ENCODE measurements around the gene TRMT1. TPM values are rescaled to one million over a fixed set of nuclear protein-coding genes. Genes with fewer than 3 reads are reported as not detected.

Gene TRMT1
- polyA plus RNA-seq, 4 donors = 18.6 to 37.5 (median 28.3) TPM

DNA sequence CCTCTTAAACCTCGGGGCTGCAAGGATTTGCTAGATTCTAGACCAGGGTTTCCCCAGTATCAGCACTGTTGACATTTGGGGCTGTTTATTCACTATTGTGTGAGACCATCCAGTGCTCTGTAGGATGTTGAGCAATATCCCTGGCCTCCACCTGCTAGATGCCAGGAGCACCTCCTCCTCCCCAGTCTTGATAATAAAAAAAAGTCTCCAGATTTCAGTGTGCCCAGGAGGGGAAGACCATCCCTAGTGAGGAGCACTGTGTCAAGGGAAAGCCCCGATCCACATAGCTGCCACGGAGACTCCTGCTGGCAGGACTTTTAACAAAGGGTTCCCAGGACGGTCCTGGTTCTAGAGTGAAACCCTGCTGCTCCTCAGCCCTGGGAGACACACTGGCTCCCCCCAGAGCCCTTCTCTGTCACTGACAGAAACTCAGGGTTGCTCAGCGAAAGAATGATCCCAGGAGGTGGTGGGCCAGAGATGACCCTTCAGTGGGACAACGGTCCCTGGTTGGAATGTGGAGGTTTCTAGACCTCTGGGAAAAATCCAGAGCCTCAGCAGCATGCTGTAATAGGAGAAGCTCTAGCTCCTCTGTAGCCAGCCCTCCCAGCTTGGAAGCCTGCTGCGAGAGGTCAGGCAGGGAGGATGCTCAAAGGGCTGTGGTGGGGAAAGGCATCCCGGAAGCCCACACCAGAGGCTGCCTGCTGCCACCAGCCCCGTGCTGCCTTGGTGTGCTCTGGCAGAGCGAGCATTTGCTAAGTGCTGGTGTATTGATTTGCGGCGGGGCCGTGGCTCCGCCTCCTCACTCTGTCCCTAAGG is 34.1 kb downstream of the TRMT1 start:
- Histone ChIP-seq H3K9me3 (ENCODE audit: control insufficient read depth in 2 of 2, insufficient read depth in 1 of 2, low read depth in 1 of 2, low read length in 1 of 2) (no peaks in the 10 kb centered on the region), H3K36me3 (ENCODE audit: control insufficient read depth in 3 of 3, insufficient read depth in 2 of 3, low read depth in 1 of 3, low read length in 3 of 3) (peaks cover 0 to 35% (median 0%) of the 10 kb centered on the region in 3 donors), H3K4me3 (ENCODE audit: low read depth in 1 of 3, low read length in 3 of 3) (no peak overlapping the region), H3K4me1 (ENCODE audit: control insufficient read depth in 3 of 3, insufficient read depth in 2 of 3, low read depth in 1 of 3, low read length in 2 of 3) (peaks cover 7 to 31% (median 9%) of the 10 kb centered on the region in 3 donors), H3K27ac (ENCODE audit: low read depth in 1 of 3, low read length in 2 of 3) (no peak overlapping the region), H3K27me3 (ENCODE audit: control insufficient read depth in 3 of 3, insufficient read depth in 3 of 3, low read length in 3 of 3) (peaks cover 0 to 25% (median 0%) of the 10 kb centered on the region in 3 donors)
- DNase-seq (no peak), FAIRE-seq (no peak)
- 54 to 85% (median 77%) methylated on average over 13 to 14 of the region's 14 CpGs for WGBS, 3 donors

DNA sequence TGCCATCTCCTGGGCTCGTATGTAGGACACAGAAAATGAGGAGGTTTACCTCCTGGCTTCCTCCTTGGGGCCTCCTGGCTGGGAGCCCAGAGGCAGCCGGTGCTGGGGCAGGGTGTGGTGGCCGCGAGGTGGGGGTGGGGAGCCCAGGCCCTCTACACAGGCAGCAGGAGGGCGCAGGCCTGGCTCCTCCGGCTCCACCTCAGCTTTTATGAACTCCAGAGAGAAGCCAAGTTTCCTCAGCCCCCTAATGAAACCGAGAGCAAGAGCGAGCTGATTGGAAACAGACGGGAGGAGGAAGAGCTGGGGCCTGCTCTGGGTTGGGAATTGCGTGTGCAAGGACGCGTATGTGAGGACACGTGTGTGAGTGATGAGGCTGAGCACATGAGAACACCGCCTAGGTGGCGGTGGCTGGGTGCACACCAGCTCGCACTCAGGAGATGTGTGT is 37.0 kb downstream of the TRMT1 start:
- DNase-seq = peak; percentile 75 to 77
- FAIRE-seq = no peak
- no peak overlapping the region for H3K4me3 ChIP-seq (ENCODE audit: low read depth in 1 of 3, low read length in 3 of 3)
- no peaks in the 10 kb centered on the region for H3K9me3 ChIP-seq (ENCODE audit: control insufficient read depth in 2 of 2, insufficient read depth in 1 of 2, low read depth in 1 of 2, low read length in 1 of 2)
- peak overlapping the region; percentile 45 to 86 (median 71) for H3K27ac ChIP-seq (ENCODE audit: low read depth in 1 of 3, low read length in 2 of 3)
- H3K4me1 ChIP-seq (ENCODE audit: control insufficient read depth in 3 of 3, insufficient read depth in 2 of 3, low read depth in 1 of 3, low read length in 2 of 3) = peaks cover 7 to 34% (median 9%) of the 10 kb centered on the region in 3 donors
- 13 to 31% (median 29%) methylated on average over 16 of the region's 16 CpGs for WGBS, 3 donors
- peaks cover 0 to 33% (median 0%) of the 10 kb centered on the region in 3 donors for H3K36me3 ChIP-seq (ENCODE audit: control insufficient read depth in 3 of 3, insufficient read depth in 2 of 3, low read depth in 1 of 3, low read length in 3 of 3)
- H3K27me3 ChIP-seq (ENCODE audit: control insufficient read depth in 3 of 3, insufficient read depth in 3 of 3, low read length in 3 of 3) = no peaks in the 10 kb centered on the region

DNA sequence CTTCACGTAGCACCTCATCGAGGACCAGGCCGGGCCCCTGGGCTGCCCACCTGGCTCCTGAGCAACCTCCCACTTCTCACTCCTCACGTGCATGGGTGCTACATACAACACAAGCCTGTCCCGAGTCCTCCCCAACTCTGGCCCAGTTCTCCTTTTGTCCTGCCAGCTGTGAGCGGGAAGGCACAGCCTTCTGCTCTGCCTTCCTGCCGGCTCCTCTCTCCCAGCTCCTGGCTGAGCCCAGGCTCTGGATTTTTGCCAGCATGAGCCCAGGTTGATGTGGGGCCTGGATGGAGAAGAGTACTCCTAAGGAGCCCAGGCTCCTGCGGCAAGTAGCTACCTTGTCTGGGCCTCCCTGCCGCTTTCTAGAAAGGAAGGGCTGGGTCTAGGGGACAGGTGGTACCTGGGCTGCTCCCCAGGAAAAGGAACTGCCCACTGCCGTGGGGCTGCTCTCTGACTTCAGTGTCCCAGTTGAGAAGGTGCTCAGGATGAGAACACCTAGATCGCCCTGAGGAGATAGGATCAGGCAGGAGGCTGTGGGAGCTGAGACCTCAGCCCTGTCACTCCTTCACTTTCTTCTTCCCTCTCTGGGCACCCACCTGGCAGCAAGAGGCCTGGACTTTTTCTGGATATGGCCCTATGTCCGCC is 37.5 kb downstream of the TRMT1 start:
- no peaks in the 10 kb centered on the region for H3K9me3 ChIP-seq (ENCODE audit: control insufficient read depth in 2 of 2, insufficient read depth in 1 of 2, low read depth in 1 of 2, low read length in 1 of 2)
- 30 to 50% (median 42%) methylated on average over 11 to 12 of the region's 12 CpGs for WGBS, 3 donors
- H3K27ac ChIP-seq (ENCODE audit: low read depth in 1 of 3, low read length in 2 of 3) = peak overlapping the region; percentile 45 to 86 (median 71)
- no peak overlapping the region for H3K4me3 ChIP-seq (ENCODE audit: low read depth in 1 of 3, low read length in 3 of 3)
- FAIRE-seq (no peak), DNase-seq (peak in 1 of 2 donors; percentile 44)
- H3K4me1 ChIP-seq (ENCODE audit: control insufficient read depth in 3 of 3, insufficient read depth in 2 of 3, low read depth in 1 of 3, low read length in 2 of 3) = peaks cover 7 to 34% (median 9%) of the 10 kb centered on the region in 3 donors
- peaks cover 0 to 36% (median 0%) of the 10 kb centered on the region in 3 donors for H3K36me3 ChIP-seq (ENCODE audit: control insufficient read depth in 3 of 3, insufficient read depth in 2 of 3, low read depth in 1 of 3, low read length in 3 of 3)
- no peaks in the 10 kb centered on the region for H3K27me3 ChIP-seq (ENCODE audit: control insufficient read depth in 3 of 3, insufficient read depth in 3 of 3, low read length in 3 of 3)

DNA sequence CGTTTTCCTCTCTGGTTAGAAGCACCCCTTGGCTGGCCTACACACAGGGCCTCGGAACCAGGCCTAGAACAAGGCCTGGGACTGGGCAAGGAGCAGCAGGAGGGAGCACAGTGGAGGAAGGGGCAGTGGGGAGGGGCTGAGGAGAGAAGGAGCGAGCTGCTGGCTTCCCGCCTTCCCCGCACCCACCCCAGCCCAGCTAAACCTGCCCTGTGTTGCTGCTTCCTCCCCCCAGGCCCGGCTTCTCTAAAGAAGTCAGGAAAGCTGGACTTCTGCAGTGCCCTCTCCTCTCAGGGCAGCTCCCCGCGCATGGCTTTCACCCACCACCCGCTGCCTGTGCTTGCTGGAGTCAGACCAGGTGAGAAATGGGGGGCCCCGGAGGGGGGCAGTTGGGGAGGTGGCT is 38.2 kb downstream of the TRMT1 start:
- no peaks in the 10 kb centered on the region for H3K27me3 ChIP-seq (ENCODE audit: control insufficient read depth in 3 of 3, insufficient read depth in 3 of 3, low read length in 3 of 3)
- peaks cover 7 to 34% (median 9%) of the 10 kb centered on the region in 3 donors for H3K4me1 ChIP-seq (ENCODE audit: control insufficient read depth in 3 of 3, insufficient read depth in 2 of 3, low read depth in 1 of 3, low read length in 2 of 3)
- peaks cover 0 to 36% (median 0%) of the 10 kb centered on the region in 3 donors for H3K36me3 ChIP-seq (ENCODE audit: control insufficient read depth in 3 of 3, insufficient read depth in 2 of 3, low read depth in 1 of 3, low read length in 3 of 3)
- no peaks in the 10 kb centered on the region for H3K9me3 ChIP-seq (ENCODE audit: control insufficient read depth in 2 of 2, insufficient read depth in 1 of 2, low read depth in 1 of 2, low read length in 1 of 2)
- no peak overlapping the region for H3K4me3 ChIP-seq (ENCODE audit: low read depth in 1 of 3, low read length in 3 of 3)
- no peak for FAIRE-seq
- no peak for DNase-seq
- WGBS, 3 donors = 57 to 73% (median 63%) methylated on average over 7 to 10 of the region's 10 CpGs
- peak overlapping the region; percentile 0 to 86 (median 71) for H3K27ac ChIP-seq (ENCODE audit: low read depth in 1 of 3, low read length in 2 of 3)

DNA sequence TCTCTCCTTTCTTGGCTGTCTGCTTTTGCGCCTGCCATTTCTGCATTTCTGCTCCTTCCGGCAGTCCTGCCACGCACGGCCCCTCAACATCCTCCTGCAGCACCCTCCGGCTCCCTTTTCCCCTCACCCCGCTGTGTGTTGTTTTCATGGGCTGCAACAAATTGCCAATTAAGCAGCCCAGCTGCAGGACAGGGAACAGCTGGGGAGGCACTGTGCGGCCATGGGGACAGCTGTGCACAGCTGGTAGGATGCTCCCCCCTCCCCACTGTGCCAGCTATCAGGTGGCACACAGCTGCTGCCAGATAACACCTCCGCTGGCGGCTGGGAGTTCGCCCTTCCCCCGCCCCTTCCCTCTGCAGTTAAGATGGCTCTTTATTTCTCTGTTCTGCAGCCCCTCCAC is 39.3 kb downstream of the TRMT1 start:
- DNase-seq = no peak
- peaks cover 0 to 39% (median 0%) of the 10 kb centered on the region in 3 donors for H3K36me3 ChIP-seq (ENCODE audit: control insufficient read depth in 3 of 3, insufficient read depth in 2 of 3, low read depth in 1 of 3, low read length in 3 of 3)
- no peaks in the 10 kb centered on the region for H3K9me3 ChIP-seq (ENCODE audit: control insufficient read depth in 2 of 2, insufficient read depth in 1 of 2, low read depth in 1 of 2, low read length in 1 of 2)
- peaks cover 7 to 28% (median 9%) of the 10 kb centered on the region in 3 donors for H3K4me1 ChIP-seq (ENCODE audit: control insufficient read depth in 3 of 3, insufficient read depth in 2 of 3, low read depth in 1 of 3, low read length in 2 of 3)
- WGBS, 3 donors = 50 to 62% (median 51%) methylated on average over 11 of the region's 11 CpGs
- H3K27me3 ChIP-seq (ENCODE audit: control insufficient read depth in 3 of 3, insufficient read depth in 3 of 3, low read length in 3 of 3) = peaks cover 0 to under 1% (median 0%) of the 10 kb centered on the region in 3 donors
- no peak for FAIRE-seq
- no peak overlapping the region for H3K27ac ChIP-seq (ENCODE audit: low read depth in 1 of 3, low read length in 2 of 3)
- no peak overlapping the region for H3K4me3 ChIP-seq (ENCODE audit: low read depth in 1 of 3, low read length in 3 of 3)

DNA sequence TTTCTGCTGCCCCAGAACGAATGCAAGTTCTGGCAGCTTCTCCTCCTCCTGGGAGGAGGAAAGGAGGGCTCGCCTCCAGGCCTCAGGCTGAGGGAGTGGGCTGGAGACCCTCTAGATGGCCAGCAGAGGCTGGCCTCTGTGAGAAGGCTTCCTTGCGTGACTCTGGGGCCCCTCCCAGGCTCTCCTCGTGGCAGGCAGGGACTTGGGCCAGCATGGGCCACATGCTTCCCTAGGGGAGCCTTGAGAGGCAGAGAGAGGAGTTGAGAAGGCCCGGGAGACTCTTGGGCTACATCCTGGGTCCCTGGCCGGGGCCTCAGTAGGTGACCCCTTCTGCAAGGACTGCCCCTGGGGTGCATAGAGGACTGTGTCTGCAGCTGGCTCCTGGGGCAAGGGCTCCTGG is 39.8 kb downstream of the TRMT1 start:
- no peak overlapping the region for H3K27ac ChIP-seq (ENCODE audit: low read depth in 1 of 3, low read length in 2 of 3)
- peaks cover 0 to 40% (median 0%) of the 10 kb centered on the region in 3 donors for H3K36me3 ChIP-seq (ENCODE audit: control insufficient read depth in 3 of 3, insufficient read depth in 2 of 3, low read depth in 1 of 3, low read length in 3 of 3)
- H3K9me3 ChIP-seq (ENCODE audit: control insufficient read depth in 2 of 2, insufficient read depth in 1 of 2, low read depth in 1 of 2, low read length in 1 of 2) = no peaks in the 10 kb centered on the region
- FAIRE-seq (no peak), DNase-seq (no peak)
- H3K27me3 ChIP-seq (ENCODE audit: control insufficient read depth in 3 of 3, insufficient read depth in 3 of 3, low read length in 3 of 3) = peaks cover 0 to 3% (median 0%) of the 10 kb centered on the region in 3 donors
- H3K4me1 ChIP-seq (ENCODE audit: control insufficient read depth in 3 of 3, insufficient read depth in 2 of 3, low read depth in 1 of 3, low read length in 2 of 3) = peaks cover 7 to 28% (median 9%) of the 10 kb centered on the region in 3 donors
- no peak overlapping the region for H3K4me3 ChIP-seq (ENCODE audit: low read depth in 1 of 3, low read length in 3 of 3)
- WGBS, 3 donors = 54 to 65% (median 57%) methylated on average over 5 to 6 of the region's 6 CpGs

DNA sequence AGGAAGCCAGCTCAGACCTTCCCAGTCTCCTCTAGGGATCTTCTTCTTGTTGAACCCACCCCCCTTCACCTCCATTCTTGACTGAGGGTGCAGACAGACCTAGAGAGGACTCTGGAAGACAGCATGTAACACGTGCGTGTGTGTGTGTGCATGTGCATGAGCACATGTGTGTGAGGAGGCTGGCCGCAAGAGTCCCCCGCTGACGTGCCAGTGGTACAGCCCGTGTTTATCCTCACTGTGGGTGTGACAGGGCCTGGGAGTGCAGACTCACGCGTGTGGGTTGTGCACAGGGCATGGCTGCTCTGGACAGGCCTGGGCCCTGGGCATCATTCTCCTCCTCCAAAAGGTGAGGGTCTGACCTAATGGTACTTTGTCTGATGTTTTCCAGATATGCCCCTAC is 40.2 kb downstream of the TRMT1 start:
- Histone ChIP-seq H3K27ac (ENCODE audit: low read depth in 1 of 3, low read length in 2 of 3) (no peak overlapping the region), H3K4me1 (ENCODE audit: control insufficient read depth in 3 of 3, insufficient read depth in 2 of 3, low read depth in 1 of 3, low read length in 2 of 3) (peaks cover 7 to 28% (median 9%) of the 10 kb centered on the region in 3 donors), H3K9me3 (ENCODE audit: control insufficient read depth in 2 of 2, insufficient read depth in 1 of 2, low read depth in 1 of 2, low read length in 1 of 2) (no peaks in the 10 kb centered on the region), H3K4me3 (ENCODE audit: low read depth in 1 of 3, low read length in 3 of 3) (no peak overlapping the region), H3K36me3 (ENCODE audit: control insufficient read depth in 3 of 3, insufficient read depth in 2 of 3, low read depth in 1 of 3, low read length in 3 of 3) (peaks cover 0 to 35% (median 0%) of the 10 kb centered on the region in 3 donors), H3K27me3 (ENCODE audit: control insufficient read depth in 3 of 3, insufficient read depth in 3 of 3, low read length in 3 of 3) (peaks cover 0 to 3% (median 0%) of the 10 kb centered on the region in 3 donors)
- WGBS, 3 donors = 71 to 82% (median 78%) methylated on average over 8 of the region's 8 CpGs
- DNase-seq (no peak), FAIRE-seq (no peak)

DNA sequence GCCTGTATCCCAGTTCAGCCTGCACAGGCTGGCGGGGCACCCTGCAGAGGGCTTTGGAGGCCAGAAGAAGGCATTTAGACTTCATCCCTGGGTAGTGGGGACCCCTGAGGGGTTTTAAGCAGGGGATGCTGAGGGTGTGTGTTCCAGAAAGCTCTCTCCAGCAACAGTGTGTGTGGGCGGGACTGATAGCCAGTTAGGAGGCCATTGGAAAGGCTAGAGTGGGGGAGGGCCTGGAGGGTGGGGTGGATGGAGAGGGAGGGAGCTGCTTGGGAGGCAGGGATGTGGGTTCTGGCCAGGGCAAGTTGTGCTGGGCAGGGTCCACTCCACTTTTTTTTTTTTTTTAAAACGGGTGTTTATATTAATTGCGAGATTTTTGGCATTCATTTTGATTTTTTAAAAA is 42.2 kb downstream of the TRMT1 start:
- Histone ChIP-seq H3K27me3 (ENCODE audit: control insufficient read depth in 3 of 3, insufficient read depth in 3 of 3, low read length in 3 of 3) (peaks cover 0 to 3% (median 0%) of the 10 kb centered on the region in 3 donors), H3K4me3 (ENCODE audit: low read depth in 1 of 3, low read length in 3 of 3) (no peak overlapping the region), H3K36me3 (ENCODE audit: control insufficient read depth in 3 of 3, insufficient read depth in 2 of 3, low read depth in 1 of 3, low read length in 3 of 3) (peaks cover 0 to 33% (median 0%) of the 10 kb centered on the region in 3 donors), H3K4me1 (ENCODE audit: control insufficient read depth in 3 of 3, insufficient read depth in 2 of 3, low read depth in 1 of 3, low read length in 2 of 3) (peaks cover 7 to 28% (median 7%) of the 10 kb centered on the region in 3 donors), H3K27ac (ENCODE audit: low read depth in 1 of 3, low read length in 2 of 3) (no peak overlapping the region), H3K9me3 (ENCODE audit: control insufficient read depth in 2 of 2, insufficient read depth in 1 of 2, low read depth in 1 of 2, low read length in 1 of 2) (no peaks in the 10 kb centered on the region)
- WGBS, 3 donors = 74 to 93% (median 90%) methylated on average over 4 of the region's 4 CpGs
- FAIRE-seq (no peak), DNase-seq (no peak)
